ENCODE data around the gene CEP295NL. TPM values are rescaled to one million over a fixed set of nuclear protein-coding genes. Genes with fewer than 3 reads are reported as not detected.

Gene CEP295NL
- total and polyA plus RNA-seq, 2 of the 13 experiments (the other 11 are each of a cell fraction or from before 2014, with no cell fraction given): not detected

DNA sequence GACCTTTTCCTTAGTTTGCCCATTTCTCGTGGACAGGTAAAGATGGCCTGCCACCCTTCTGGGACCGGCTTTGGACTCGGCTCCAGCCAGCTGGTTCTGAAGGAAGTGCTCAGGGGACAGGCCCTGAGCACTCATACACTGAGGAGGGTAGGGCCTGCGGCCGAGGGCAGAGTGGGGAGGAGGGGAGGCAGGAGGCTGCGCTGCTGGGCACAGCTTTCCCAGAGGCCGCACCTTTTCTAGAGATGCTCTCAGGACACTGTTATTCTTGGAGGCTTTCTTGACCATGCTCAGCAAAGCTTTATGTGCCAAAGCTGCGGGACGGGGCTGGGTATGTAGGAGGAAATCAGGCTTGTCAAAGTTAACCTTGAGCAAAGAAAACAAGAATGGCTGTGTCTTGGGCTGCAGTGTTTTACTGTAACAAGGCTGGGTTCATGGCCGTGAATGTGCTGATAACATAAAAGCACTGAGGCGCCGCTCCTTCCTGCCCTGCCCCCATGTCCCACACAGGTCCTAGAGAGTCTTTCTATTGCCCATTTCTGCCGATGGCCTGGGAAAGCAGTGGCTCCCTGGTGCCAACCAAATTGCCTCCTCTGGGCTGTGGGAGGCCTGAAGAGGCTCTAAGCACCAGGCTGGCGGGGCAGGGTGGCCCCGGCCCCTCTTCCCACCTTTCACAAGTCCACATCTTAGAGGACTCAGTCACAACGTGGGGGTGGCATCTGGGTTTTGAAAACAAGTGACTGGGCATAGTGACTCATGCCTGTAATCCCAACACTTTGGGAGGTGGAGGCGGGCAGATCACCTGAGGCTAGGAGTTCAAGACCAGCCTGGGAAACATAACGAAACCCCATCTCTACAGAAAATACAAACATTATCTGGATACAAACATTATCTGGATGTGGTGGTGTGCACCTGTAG, 44.5 kb upstream of the CEP295NL start:
- ATAC-seq: peak; percentile 67
- intact Hi-C loops (cut with micrococcal nuclease; ENCODE audit: unreplicated experiment): no loop called here
- H3K27ac ChIP-seq (ENCODE audit: extremely low read length, insufficient read depth, low read length): no peak overlapping the region
- H3K27me3 ChIP-seq (ENCODE audit: control insufficient read depth in 1 of 2, insufficient read depth in 2 of 2, low read length in 2 of 2): peaks cover 2 to 23% of the 10 kb centered on the region in 2 experiments; a peak in 3 of 5 replicates
- H3K36me3 ChIP-seq (replicated peaks in 1 of 2; ENCODE audit: control insufficient read depth in 1 of 2, insufficient read depth in 2 of 2, low read length in 2 of 2): no peaks in the 10 kb centered on the region
- H3K4me1 ChIP-seq (ENCODE audit: insufficient read depth, low read length): peaks cover 35% of the 10 kb centered on the region
- H3K4me2 ChIP-seq (ENCODE audit: low read depth, low read length): peak overlapping the region; percentile 60
- H3K79me2 ChIP-seq (ENCODE audit: insufficient read depth, low read length): no peaks in the 10 kb centered on the region
- DNase-seq (ENCODE audit: low spot score): peak; percentile 68
- WGBS (ENCODE audit: low lambda C conversion rate): 11% methylated on average over 14 of the region's 18 CpGs
- H3K4me3 ChIP-seq (replicated peaks in 1 of 3; ENCODE audit: insufficient read depth in 1 of 3, low read depth in 2 of 3, low read length in 3 of 3): peak overlapping the region in 1 of 3 experiments; percentile 19; a peak in 1 of 6 replicates
- BruUV-seq (replicated peaks): no TSS peak
- no peaks in the 10 kb centered on the region for H4K20me1 ChIP-seq (ENCODE audit: insufficient read depth, low read length)
- ChIA-PET POLR2A (interaction anchor here (0.8 to 1.9 kb wide), 4 partner anchors 13 to 64 kb away, joined by 3 to 7 read pairs (median 4); no protein-coding TSS in a partner anchor), CTCF (ENCODE audit: low intra/inter-chr PET ratio, low total read pairs) (no interaction called here)
- in situ Hi-C loops (cut with HindIII; ENCODE audit: extremely low pct_ligation_motif_present, low pct_unique_long_range_greater_than_20kb): no loop called here
- H3K9me3 ChIP-seq (ENCODE audit: low read length): peaks cover 18% of the 10 kb centered on the region
- H2AFZ ChIP-seq (ENCODE audit: low read length): no peak overlapping the region
- FAIRE-seq: peak; percentile 54
- H3K9ac ChIP-seq (ENCODE audit: insufficient read depth, low read depth, low read length): no peak overlapping the region; the same call in 1 of the 2 replicates
- TF ChIP-seq ZFP37 (CRISPR knock-in tag; IDR thresholded peaks at IDR 0.05; ENCODE audit: borderline replicate concordance) (no peak), EP300 (IDR thresholded peaks at IDR 0.05; ENCODE audit: low read depth in 2 of 2, low read length in 2 of 2) (peak in 1 of 2 experiments; percentile 51; a peak in 1 of 4 replicates), EP300 (CRISPR knock-in tag; IDR thresholded peaks at IDR 0.05; ENCODE audit: borderline replicate concordance) (peak; percentile 69; the same call in 1 of the 2 replicates), GATAD2A (CRISPR knock-in tag; IDR thresholded peaks at IDR 0.05) (peak; percentile 76), RXRB (CRISPR knock-in tag; IDR thresholded peaks at IDR 0.05; ENCODE audit: borderline replicate concordance) (peak; percentile 84), LCORL (IDR thresholded peaks at IDR 0.05) (no peak), LCORL (CRISPR knock-in tag; IDR thresholded peaks at IDR 0.05) (peak; percentile 57), SALL1 (CRISPR knock-in tag; IDR thresholded peaks at IDR 0.05) (peak; percentile 64), ZFP90 (CRISPR knock-in tag; IDR thresholded peaks at IDR 0.05; ENCODE audit: borderline replicate concordance) (0 out of 2 replicates have a peak, but pooled peaks have one; percentile 44), NR2F6 (IDR thresholded peaks at IDR 0.05) (peak; percentile 47), NR2F6 (CRISPR knock-in tag; IDR thresholded peaks at IDR 0.05) (peak; percentile 65), RXRA (CRISPR knock-in tag; IDR thresholded peaks at IDR 0.05) (peak; percentile 90), ZNF264 (CRISPR knock-in tag; IDR thresholded peaks at IDR 0.05) (peak; percentile 70; the same call in 1 of the 2 replicates), IRF2 (CRISPR knock-in tag; IDR thresholded peaks at IDR 0.05) (peak; percentile 31; the same call in 1 of the 2 replicates), FOXA1 (IDR thresholded peaks at IDR 0.05) (no peak), FOXA1 (CRISPR knock-in tag; IDR thresholded peaks at IDR 0.05) (peak; percentile 81), ZNF224 (CRISPR knock-in tag; IDR thresholded peaks at IDR 0.05) (no peak), ZNF572 (CRISPR knock-in tag; IDR thresholded peaks at IDR 0.05) (no peak), SAP130 (CRISPR knock-in tag; IDR thresholded peaks at IDR 0.05; ENCODE audit: low read depth) (peak; percentile 66), ZNF296 (CRISPR knock-in tag; conservative IDR thresholded peaks at IDR 0.05) (0 out of 2 replicates have a peak, but pooled peaks have one; percentile 50), SNAI1 (CRISPR knock-in tag; IDR thresholded peaks at IDR 0.05; ENCODE audit: borderline replicate concordance) (no peak)
- TF ChIP-seq, protein P1, sequence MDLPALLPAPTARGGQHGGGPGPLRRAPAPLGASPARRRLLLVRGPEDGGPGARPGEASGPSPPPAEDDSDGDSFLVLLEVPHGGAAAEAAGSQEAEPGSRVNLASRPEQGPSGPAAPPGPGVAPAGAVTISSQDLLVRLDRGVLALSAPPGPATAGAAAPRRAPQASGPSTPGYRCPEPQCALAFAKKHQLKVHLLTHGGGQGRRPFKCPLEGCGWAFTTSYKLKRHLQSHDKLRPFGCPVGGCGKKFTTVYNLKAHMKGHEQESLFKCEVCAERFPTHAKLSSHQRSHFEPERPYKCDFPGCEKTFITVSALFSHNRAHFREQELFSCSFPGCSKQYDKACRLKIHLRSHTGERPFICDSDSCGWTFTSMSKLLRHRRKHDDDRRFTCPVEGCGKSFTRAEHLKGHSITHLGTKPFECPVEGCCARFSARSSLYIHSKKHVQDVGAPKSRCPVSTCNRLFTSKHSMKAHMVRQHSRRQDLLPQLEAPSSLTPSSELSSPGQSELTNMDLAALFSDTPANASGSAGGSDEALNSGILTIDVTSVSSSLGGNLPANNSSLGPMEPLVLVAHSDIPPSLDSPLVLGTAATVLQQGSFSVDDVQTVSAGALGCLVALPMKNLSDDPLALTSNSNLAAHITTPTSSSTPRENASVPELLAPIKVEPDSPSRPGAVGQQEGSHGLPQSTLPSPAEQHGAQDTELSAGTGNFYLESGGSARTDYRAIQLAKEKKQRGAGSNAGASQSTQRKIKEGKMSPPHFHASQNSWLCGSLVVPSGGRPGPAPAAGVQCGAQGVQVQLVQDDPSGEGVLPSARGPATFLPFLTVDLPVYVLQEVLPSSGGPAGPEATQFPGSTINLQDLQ (CRISPR knock-in tag; IDR thresholded peaks at IDR 0.05): 0 out of 2 replicates have a peak, but pooled peaks have one; percentile 23

All from HepG2 (cell line).